C4-2B (cell line): ENCODE data around the gene CMKLR1.

ENCODE experiments used
- CTCF ChIP-seq: fragments of 450-650 bp; conservative IDR thresholded peaks from 2 replicates; pipeline ENCODE4 v1.5.1; 2017; ENCODE audit warnings: mild to moderate bottlenecking
- ZFX ChIP-seq: fragments of 450-650 bp; IDR thresholded peaks from 2 replicates; pipeline ENCODE4 v1.6.1; 2017

- TF ChIP-seq CTCF (0 out of 2 replicates have a peak, but pooled peaks have one; percentile 7), ZFX (no peak)
Observed at GRCh38 chr12:108374596-108375320, 35.6 kb upstream of the CMKLR1 start.
